ENCODE data around the gene ERCC6L2.

DNA sequence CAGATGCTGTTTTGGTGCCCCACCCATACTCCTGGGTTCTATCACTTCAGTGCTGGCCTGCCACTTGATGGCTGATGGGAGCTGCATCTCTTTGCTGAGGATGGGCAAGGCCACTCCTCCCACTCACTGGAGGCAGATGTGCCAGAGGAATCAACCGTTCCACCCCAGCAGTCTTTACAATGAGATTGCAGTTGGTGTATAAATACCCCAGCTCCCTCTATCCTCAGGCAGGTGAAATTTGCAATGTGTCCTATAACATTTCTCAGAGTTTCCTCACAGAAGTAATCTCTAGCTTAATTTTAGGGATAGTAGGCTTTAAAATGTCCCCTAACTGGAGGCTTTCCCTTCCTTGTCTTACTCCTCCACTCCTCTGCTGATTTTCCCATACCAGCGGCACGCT lies 36.5 kb upstream of the ERCC6L2 start:
- no peak for TF ChIP-seq CTCF (IDR thresholded peaks at IDR 0.05; ENCODE audit: low read depth, low read length)
- no peak for TF ChIP-seq EZH2phosphoT487 (IDR thresholded peaks at IDR 0.05; ENCODE audit: low read depth)
